H1 (cell line): ENCODE data around the gene ZIC3. TPM values are rescaled to one million over a fixed set of nuclear protein-coding genes. Genes with fewer than 3 reads are reported as not detected.

Experiments
- CTCF ChIA-PET: fragments of 300-600 bp; sonication (Branson Sonifier 250); formaldehyde crosslinking; loops from one replicate; lab custom pipeline; 2021; ENCODE audit not compliant: partially characterized antibody; lab: Charles Lee
- POLR2A ChIA-PET: fragments of 300-600 bp; sonication (Branson Sonifier 250); formaldehyde crosslinking; loops from one replicate; lab custom pipeline; 2021; ENCODE audit warnings: inconsistent platforms; ENCODE audit not compliant: partially characterized antibody; lab: Charles Lee
- DNase-seq, 2 experiments: peaks; one replicate each; pipeline versions ENCODE4 v3.0.0 to v3.0.0-alpha.2; 2010 to 2022; ENCODE audit warnings: low spot score in 2 of 2, low read depth in 1 of 2, mixed read lengths in 1 of 2
- FAIRE-seq: peaks from 2 replicates; lab custom pipeline; 2011; peaks lifted over from hg19 to GRCh38; lab: Jason Lieb, UNC
- H2AFZ ChIP-seq: 2 replicates; pipeline ENCODE4 v1.8.1; 2012; ENCODE audit warnings: low read length, inconsistent platforms
- H2AK5ac ChIP-seq: 2 replicates; pipeline ENCODE4 v1.6.1; 2013; ENCODE audit warnings: low read depth, low read length
- H2BK120ac ChIP-seq: replicated peaks from 2 replicates; pipeline ENCODE3; 2013; ENCODE audit warnings: low read depth, low read length, inconsistent platforms
- H2BK12ac ChIP-seq: 2 replicates; pipeline ENCODE4 v1.6.1; 2013; ENCODE audit warnings: low read depth, low read length
- H2BK15ac ChIP-seq: 2 replicates; pipeline ENCODE4 v1.6.1; 2013; ENCODE audit warnings: low read length
- H2BK20ac ChIP-seq: 2 replicates; pipeline ENCODE4 v1.6.1; 2013; ENCODE audit warnings: low read length
- H2BK5ac ChIP-seq: 2 replicates; pipeline ENCODE4 v1.6.1; 2013; ENCODE audit warnings: low read depth, low read length
- H3K14ac ChIP-seq: 2 replicates; pipeline ENCODE4 v1.6.1; 2013; ENCODE audit warnings: inconsistent platforms; ENCODE audit not compliant: insufficient read length
- H3K18ac ChIP-seq: 2 replicates; pipeline ENCODE4 v1.6.1; 2013; ENCODE audit warnings: low read length; ENCODE audit errors: extremely low read depth
- H3K23ac ChIP-seq: 2 replicates; pipeline ENCODE4 v1.6.1; 2013; ENCODE audit warnings: inconsistent platforms; ENCODE audit not compliant: insufficient read length
- H3K23me2 ChIP-seq: 2 replicates; pipeline ENCODE4 v1.6.1; 2013; ENCODE audit warnings: low read depth, low read length
- H3K27ac ChIP-seq: 2 replicates; pipeline ENCODE4 v1.6.1; 2011; ENCODE audit warnings: low read depth, low read length, inconsistent platforms
- H3K27me3 ChIP-seq, 4 experiments: replicated peaks in 1 of 4; 1 replicate in 1 of 4; 2 replicates in 3 of 4; pipeline versions ENCODE4 v1.6.1 to v1.8.1; 2011 to 2013; ENCODE audit warnings: low read length in 3 of 4, mild to moderate bottlenecking in 3 of 4, inconsistent platforms in 2 of 4, mixed read lengths in 2 of 4, moderate library complexity in 1 of 4; ENCODE audit not compliant: control insufficient read depth in 3 of 4, insufficient read depth in 3 of 4; ENCODE audit errors: extremely low read depth in 1 of 4
- H3K36me3 ChIP-seq, 4 experiments: 2 replicates each; pipeline versions ENCODE4 v1.6.1 to v1.8.1; 2011 to 2013; ENCODE audit warnings: mild to moderate bottlenecking in 4 of 4, low read length in 3 of 4, moderate library complexity in 2 of 4, control low read depth in 1 of 4, inconsistent platforms in 1 of 4; ENCODE audit not compliant: insufficient read depth in 4 of 4, control insufficient read depth in 2 of 4
- H3K4ac ChIP-seq: replicated peaks from 2 replicates; pipeline ENCODE3; 2013; ENCODE audit warnings: low read length, low read depth, mixed read lengths, inconsistent platforms; ENCODE audit not compliant: insufficient read length
- H3K4me1 ChIP-seq, 4 experiments: replicated peaks in 1 of 4; 1 replicate in 1 of 4; 2 replicates in 3 of 4; pipeline versions ENCODE4 v1.6.1 to v1.8.1; 2011 to 2013; ENCODE audit warnings: low read length in 3 of 4, inconsistent platforms in 2 of 4, mixed read lengths in 1 of 4; ENCODE audit not compliant: insufficient read depth in 4 of 4, control insufficient read depth in 3 of 4
- H3K4me2 ChIP-seq, 2 experiments: 2 replicates each; pipeline versions ENCODE4 v1.6.1 to v1.8.1; 2011 to 2013; ENCODE audit warnings: low read depth in 2 of 2, low read length in 2 of 2, control low read depth in 1 of 2, inconsistent platforms in 1 of 2, mild to moderate bottlenecking in 1 of 2; ENCODE audit not compliant: insufficient read depth in 1 of 2
- H3K4me3 ChIP-seq, 4 experiments: fragments of 200-600, 300-600 bp in 1 of 4; sonication (generic), shearing (Covaris generic), sonication (Bioruptor Twin) in 1 of 4; 2 replicates each; pipeline versions ENCODE4 v1.5.1 to v1.8.1; 2011 to 2016; ENCODE audit warnings: low read length in 4 of 4, low read depth in 3 of 4, control low read depth in 2 of 4, inconsistent platforms in 2 of 4, mild to moderate bottlenecking in 2 of 4, mixed read lengths in 1 of 4, moderate library complexity in 1 of 4; ENCODE audit not compliant: insufficient read depth in 2 of 4; ENCODE audit errors: extremely low read depth in 1 of 4
- H3K56ac ChIP-seq: replicated peaks from 2 replicates; pipeline ENCODE3; 2013; ENCODE audit warnings: low read depth, mild to moderate bottlenecking, mixed read lengths, low read length, inconsistent platforms; ENCODE audit not compliant: insufficient read length
- H3K79me1 ChIP-seq: 2 replicates; pipeline ENCODE4 v1.6.1; 2013; ENCODE audit warnings: low read depth, low read length, control low read depth
- H3K79me2 ChIP-seq, 2 experiments: 2 replicates each; pipeline versions ENCODE4 v1.6.1 to v1.8.1; 2012 to 2013; ENCODE audit warnings: low read length in 2 of 2, mild to moderate bottlenecking in 2 of 2, inconsistent platforms in 1 of 2; ENCODE audit not compliant: insufficient read depth in 2 of 2, control insufficient read depth in 1 of 2
- H3K9ac ChIP-seq, 4 experiments: replicated peaks in 1 of 4; 1 replicate in 1 of 4; 2 replicates in 3 of 4; pipeline versions ENCODE4 v1.6.1 to v1.8.1; 2011 to 2013; ENCODE audit warnings: low read depth in 3 of 4, low read length in 3 of 4, control low read depth in 2 of 4, mild to moderate bottlenecking in 2 of 4, moderate library complexity in 2 of 4, inconsistent platforms in 1 of 4; ENCODE audit errors: extremely low read depth in 1 of 4
- H3K9me3 ChIP-seq, 2 experiments: 2 replicates each; pipeline versions ENCODE4 v1.6.1 to v1.8.1; 2012 to 2013; ENCODE audit warnings: mild to moderate bottlenecking in 2 of 2, moderate library complexity in 2 of 2, control low read depth in 1 of 2, inconsistent platforms in 1 of 2, low read depth in 1 of 2, low read length in 1 of 2, mixed read lengths in 1 of 2; ENCODE audit not compliant: insufficient read depth in 2 of 2
- H4K20me1 ChIP-seq, 2 experiments: replicated peaks in 1 of 2; 2 replicates each; pipeline versions ENCODE3 to v1.8.1; 2011 to 2013; ENCODE audit warnings: inconsistent platforms in 2 of 2, low read length in 2 of 2, mild to moderate bottlenecking in 1 of 2; ENCODE audit not compliant: insufficient read depth in 2 of 2, control insufficient read depth in 1 of 2
- H4K5ac ChIP-seq: 2 replicates; pipeline ENCODE4 v1.6.1; 2013; ENCODE audit warnings: low read length, low read depth, mixed read lengths, inconsistent platforms; ENCODE audit not compliant: insufficient read length
- H4K8ac ChIP-seq: 2 replicates; pipeline ENCODE4 v1.8.0; 2013; ENCODE audit warnings: mild to moderate bottlenecking, moderate library complexity, low read length, inconsistent platforms; ENCODE audit not compliant: insufficient read depth; ENCODE audit errors: extremely low read depth
- H4K91ac ChIP-seq: replicated peaks from 2 replicates; pipeline ENCODE3; 2013; ENCODE audit warnings: low read length, mixed read lengths, inconsistent platforms; ENCODE audit not compliant: insufficient read length
- WGBS, 2 experiments: shearing (Covaris generic) in 1 of 2; methylation state at CpG; one replicate each; pipeline versions ENCODE4 v1.1.6 to v1.1.7; 2013 to 2015; ENCODE audit warnings: low lambda C conversion rate in 2 of 2, mixed read lengths in 2 of 2, inconsistent platforms in 1 of 2, low coverage in 1 of 2, missing lambda C conversion rate in 1 of 2; ENCODE audit not compliant: insufficient replicate concordance in 2 of 2, insufficient coverage in 1 of 2, insufficient read length in 1 of 2; ENCODE audit errors: extremely low coverage in 1 of 2, missing lambda C conversion rate in 1 of 2; 5-methylcytosine and 5-hydroxymethylcytosine counted together
- polyA plus RNA-seq, 7 experiments: library from polyadenylated mRNA; depleted of rRNA in 3 of 7; stranded (reverse) in 5 of 7; unstranded in 2 of 7; fragments of >200 nt in 5 of 7; fragments of 200-250 nt in 2 of 7; gene quantifications; 1 replicate in 5 of 7; 2 replicates in 1 of 7; 4 replicates in 1 of 7; pipeline versions ENCODE4 v1.2.1 to v1.2.3, GENCODE V29; 2011 to 2013; ENCODE audit warnings: missing spikeins in 2 of 7, mixed read lengths in 2 of 7
- total RNA-seq: library from RNA; stranded (reverse); fragmentation: NEBNext Ultra II Directional; extraction: Animal tissue kit (Norgen Biotek cat#: 25700); gene quantifications from 2 replicates; pipeline ENCODE4 v1.2.1, GENCODE V29; 2021

ZIC3 gene
- total and polyA plus RNA-seq, 2 of the 8 experiments (the other 6 are each of a cell fraction or from before 2014, with no cell fraction given): 53.7 to 73.1 TPM

DNA sequence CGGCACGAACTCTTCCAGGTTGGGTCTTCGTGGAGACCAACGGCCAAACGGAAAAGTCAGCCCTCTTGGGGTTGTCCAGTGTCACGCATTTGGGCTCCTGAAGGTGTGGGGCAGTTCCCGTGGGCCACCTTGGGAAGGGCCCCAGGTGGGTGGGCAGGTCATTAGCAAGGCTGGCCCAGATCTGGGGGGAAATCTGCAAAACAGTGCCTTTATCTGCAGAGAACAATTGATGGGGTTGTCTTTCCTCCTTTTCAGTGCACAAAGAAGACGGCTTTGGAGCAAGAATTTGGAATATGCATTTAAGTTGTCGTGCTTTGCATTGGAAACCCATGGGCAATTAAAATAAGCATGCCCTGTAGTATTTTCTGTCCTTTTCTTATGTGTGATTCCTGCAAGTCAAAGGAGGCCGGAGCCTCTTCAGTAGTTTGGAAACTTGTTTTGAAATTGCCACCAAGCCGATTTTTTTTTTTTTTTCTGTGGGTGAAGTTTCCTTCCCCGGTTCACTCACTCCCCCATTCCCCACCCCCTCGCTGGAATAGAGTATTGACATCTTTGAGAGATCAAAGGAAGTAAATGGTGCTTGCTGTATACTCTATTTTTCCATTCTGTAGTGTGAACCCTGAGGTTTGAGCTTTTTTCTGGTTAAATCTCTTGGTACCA is 9.8 kb downstream of the ZIC3 start:
- no peak overlapping the region; a peak in 1 of 7 replicates for H3K9ac ChIP-seq

More for the DNA sequence above, 9.8 kb downstream of the ZIC3 start:
- H3K36me3 ChIP-seq: peaks cover 0 to 27% (median 1%) of the 10 kb centered on the region in 4 experiments; a peak in 4 of 8 replicates
- H3K79me1 ChIP-seq: no peaks in the 10 kb centered on the region
- H2BK20ac ChIP-seq: no peak overlapping the region
- ChIA-PET CTCF (interaction anchor here (0.7 to 3.2 kb wide), 7 partner anchors 14 to 450 kb away, joined by 3 to 8 read pairs (median 3); no protein-coding TSS in a partner anchor), POLR2A (interaction anchor here (0.9 to 4.4 kb wide), 10 partner anchors 9 to 271 kb away, joined by 3 to 25 read pairs (median 7); partner anchors contain the start of gene ZIC3)
- peak overlapping the region; percentile 98 for H2BK120ac ChIP-seq
- H4K91ac ChIP-seq: no peak overlapping the region
- peak in 1 of 2 experiments; percentile 49 for DNase-seq
- no peak overlapping the region for H2BK15ac ChIP-seq
- no peaks in the 10 kb centered on the region for H4K20me1 ChIP-seq
- peak overlapping the region; percentile 64 to 99 for H3K4me2 ChIP-seq
- H3K9me3 ChIP-seq: no peaks in the 10 kb centered on the region
- no peaks in the 10 kb centered on the region for H3K27me3 ChIP-seq
- peak overlapping the region; percentile 26; the same call in 1 of the 2 replicates for H3K18ac ChIP-seq
- H3K23ac ChIP-seq: no peak overlapping the region
- no peaks in the 10 kb centered on the region for H3K23me2 ChIP-seq
- 0% methylated on average over 11 of the region's 13 CpGs; no CpG with 5 or more reads in 1 of the 2 experiments for WGBS, 2 experiments
- peaks cover 1 to 24% (median 5%) of the 10 kb centered on the region in 4 experiments; a peak in 6 of 7 replicates for H3K4me1 ChIP-seq
- no peak overlapping the region for H3K56ac ChIP-seq
- H4K5ac ChIP-seq: peak overlapping the region; percentile 63
- H2AFZ ChIP-seq: no peak overlapping the region
- peaks cover 0 to 20% of the 10 kb centered on the region in 2 experiments; a peak in 2 of 4 replicates for H3K79me2 ChIP-seq
- H2AK5ac ChIP-seq: no peak overlapping the region
- H2BK12ac ChIP-seq: no peak overlapping the region; the same call in 1 of the 2 replicates
- peak overlapping the region; percentile 78 for H3K4ac ChIP-seq
- peak overlapping the region; percentile 79; the same call in 1 of the 2 replicates for H3K27ac ChIP-seq
- no peak overlapping the region for H4K8ac ChIP-seq
- H2BK5ac ChIP-seq: peak overlapping the region; percentile 92
- FAIRE-seq: peak; percentile 91
- peak overlapping the region; percentile 0 to 93 (median 28); a peak in 5 of 8 replicates for H3K4me3 ChIP-seq
- no peak overlapping the region for H3K14ac ChIP-seq
